Spinal cord (tissue), 10 donors: Measurements from ENCODE around the gene NOL4L. TPM values are rescaled to one million over a fixed set of nuclear protein-coding genes. Genes with fewer than 3 reads are reported as not detected.

Source experiments
- DNase-seq, 6 donors: peaks; one replicate each; pipeline versions ENCODE4 v3.0.0 to v3.0.0-alpha.2; 2013 to 2015; ENCODE audit warnings: low spot score in 6 of 6, low read depth in 4 of 6
- H3K27ac ChIP-seq: one replicate; pipeline ENCODE4 v1.5.1; 2013; ENCODE audit warnings: low read depth, low read length, control low read depth
- H3K27me3 ChIP-seq: one replicate; pipeline ENCODE4 v1.6.1; 2013; ENCODE audit warnings: low read length; ENCODE audit not compliant: control insufficient read depth, insufficient read depth
- H3K36me3 ChIP-seq: one replicate; pipeline ENCODE4 v1.6.1; 2013; ENCODE audit warnings: low read length; ENCODE audit not compliant: control insufficient read depth, insufficient read depth
- H3K4me1 ChIP-seq: one replicate; pipeline ENCODE4 v1.6.1; 2013; ENCODE audit warnings: low read length; ENCODE audit not compliant: control insufficient read depth, insufficient read depth
- H3K4me3 ChIP-seq: one replicate; pipeline ENCODE4 v1.5.1; 2013; ENCODE audit warnings: low read depth, low read length, control low read depth
- H3K9me3 ChIP-seq: one replicate; pipeline ENCODE4 v1.6.1; 2013; ENCODE audit warnings: low read length; ENCODE audit not compliant: control insufficient read depth, insufficient read depth
- WGBS: methylation state at CpG from one replicate; pipeline ENCODE4 v1.1.5; 2013; ENCODE audit warnings: missing lambda C conversion rate; ENCODE audit not compliant: insufficient coverage; 5-methylcytosine and 5-hydroxymethylcytosine counted together
- polyA plus RNA-seq, 2 donors: library from polyadenylated mRNA; unstranded; fragments of 120-200 nt; gene quantifications; one replicate each; pipeline ENCODE4 v1.2.1, GENCODE V29; 2013; ENCODE audit not compliant: insufficient read length in 2 of 2
- total RNA-seq, 2 donors: library from RNA; depleted of rRNA in 1 of 2; stranded (reverse); fragments of 120-200 nt in 1 of 2; fragments of >200 nt in 1 of 2; gene quantifications; one replicate each; pipeline versions ENCODE4 v1.2.3 to v1.2.4, GENCODE V29; 2013 to 2014
- donor health status: healthy.

NOL4L gene
- total and polyA plus RNA-seq, 4 donors = 13.3 to 67.6 (median 44.5) TPM

DNA sequence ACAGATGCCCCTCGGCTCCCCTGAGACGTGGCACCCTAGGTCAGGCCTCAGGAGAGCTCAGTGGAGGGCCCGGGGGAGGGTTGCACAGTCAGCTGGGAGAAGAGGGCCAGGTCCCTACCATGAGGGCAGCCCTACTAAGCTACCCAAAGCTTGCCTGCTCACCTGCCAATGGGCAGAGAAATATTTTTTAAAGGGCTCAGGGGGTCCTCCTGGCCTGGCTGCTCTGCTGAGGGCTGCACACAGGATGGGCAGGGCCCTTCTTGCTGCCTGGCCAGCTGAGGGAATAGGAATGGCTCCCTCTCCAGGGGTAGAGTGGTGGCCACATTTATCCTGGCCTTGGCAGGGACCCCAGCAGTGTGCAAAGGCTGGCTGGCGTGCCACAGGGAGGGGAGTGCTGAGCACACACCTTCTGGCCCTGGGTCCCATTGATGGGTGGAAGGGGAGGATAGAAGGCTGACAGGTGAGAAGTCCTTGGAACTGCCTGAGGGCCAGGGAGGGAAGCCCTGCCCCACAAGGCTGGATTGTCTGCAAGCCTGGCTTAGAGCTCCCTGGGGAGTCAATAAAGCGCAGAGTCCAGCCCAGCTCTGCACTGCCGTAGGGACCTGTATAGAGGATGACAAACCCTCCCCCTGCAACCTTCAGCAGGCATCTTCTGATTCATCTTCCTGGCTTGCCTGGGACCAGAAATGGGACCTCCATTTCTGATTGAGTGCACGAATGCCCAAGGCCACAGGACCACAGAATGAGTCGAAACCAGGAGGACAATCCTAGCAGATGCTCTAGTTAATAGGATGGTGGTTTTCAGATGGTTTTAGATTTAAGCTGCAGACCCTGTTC is 62.1 kb downstream of the NOL4L start:
- no peaks in the 10 kb centered on the region for H3K9me3 ChIP-seq
- peak overlapping the region; percentile 25 for H3K27ac ChIP-seq
- whole genome bisulfite sequencing = 81% methylated on average over 6 of the region's 8 CpGs
- peaks cover 77% of the 10 kb centered on the region for H3K4me1 ChIP-seq
- peaks cover 36% of the 10 kb centered on the region for H3K36me3 ChIP-seq
- H3K27me3 ChIP-seq = no peaks in the 10 kb centered on the region
- H3K4me3 ChIP-seq = no peak overlapping the region
- DNase-seq = no peak

DNA sequence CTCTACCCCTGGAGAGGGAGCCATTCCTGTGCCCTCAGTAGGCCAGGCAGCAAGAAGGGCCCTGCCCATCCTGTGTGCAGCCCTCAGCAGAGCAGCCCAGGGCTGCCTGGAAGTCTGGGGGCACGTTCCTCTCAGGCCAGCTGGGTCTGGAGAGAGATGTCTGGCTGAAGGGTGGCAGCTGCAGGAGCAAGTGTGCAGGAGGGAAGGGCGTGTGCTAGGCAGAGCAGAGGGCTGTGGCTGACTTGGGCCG is 62.7 kb downstream of the NOL4L start:
- no peak for DNase-seq
- Histone ChIP-seq H3K9me3 (no peaks in the 10 kb centered on the region), H3K4me1 (peaks cover 77% of the 10 kb centered on the region), H3K36me3 (peaks cover 40% of the 10 kb centered on the region), H3K27ac (no peak overlapping the region), H3K4me3 (no peak overlapping the region), H3K27me3 (no peaks in the 10 kb centered on the region)
- WGBS = 57% methylated on average over 3 of the region's 3 CpGs

DNA sequence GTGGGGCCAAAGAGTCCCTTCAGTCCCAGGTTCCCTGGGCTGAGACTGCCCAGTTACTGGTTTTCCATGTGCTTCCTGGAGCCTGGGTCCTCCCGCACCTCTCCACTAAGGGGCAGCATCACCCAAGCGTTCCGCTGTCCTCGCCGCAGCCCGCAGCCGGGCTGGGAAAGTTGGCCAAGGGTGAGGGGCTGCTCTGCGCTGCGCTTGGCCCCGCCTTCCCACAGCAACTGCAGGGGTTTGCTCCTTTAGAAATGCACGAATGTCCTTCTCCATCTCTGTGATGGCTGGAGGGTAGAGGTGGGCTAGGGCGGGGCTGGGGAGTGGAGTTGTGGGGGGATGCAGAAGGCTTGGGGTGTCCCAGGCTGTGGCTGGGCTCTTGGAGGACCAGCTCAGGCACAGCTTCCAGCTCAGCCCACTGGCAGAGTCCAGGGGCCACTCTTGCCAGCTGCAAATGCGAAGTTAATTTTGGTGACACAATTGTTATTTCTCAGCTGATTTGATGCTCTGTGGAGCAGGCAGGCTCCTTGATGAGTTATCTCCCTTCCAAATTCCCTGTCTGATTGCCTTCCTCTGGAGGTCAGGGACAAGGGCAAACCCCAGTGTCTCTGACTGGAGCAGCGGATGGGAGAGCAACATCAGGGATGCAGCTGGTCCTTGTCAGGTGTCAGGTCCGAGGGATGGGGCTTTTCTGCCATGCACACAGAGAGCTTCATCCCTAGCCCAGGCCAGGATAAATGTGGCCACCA is 63.2 kb downstream of the NOL4L start:
- Histone ChIP-seq H3K4me3 (no peak overlapping the region), H3K27me3 (no peaks in the 10 kb centered on the region), H3K27ac (no peak overlapping the region), H3K4me1 (peaks cover 77% of the 10 kb centered on the region), H3K36me3 (peaks cover 44% of the 10 kb centered on the region), H3K9me3 (no peaks in the 10 kb centered on the region)
- peak in 3 of 6 donors; percentile 68 to 94 (median 92) for DNase-seq
- WGBS = 13% methylated on average over 14 of the region's 15 CpGs

DNA sequence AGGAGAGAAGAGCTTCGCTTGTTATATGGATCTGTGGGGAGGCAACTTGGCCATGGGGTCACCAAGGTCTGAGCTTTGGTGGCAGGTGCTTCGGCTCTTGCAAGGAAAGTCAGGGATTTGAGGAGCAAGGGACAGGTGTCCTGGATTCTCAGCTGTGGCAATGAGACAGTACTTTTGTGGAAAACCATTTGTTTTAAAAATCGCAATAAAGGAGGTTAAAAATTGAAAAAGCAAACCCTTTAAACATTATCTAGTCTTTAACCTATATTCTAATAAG is 64.3 kb downstream of the NOL4L start:
- Histone ChIP-seq H3K27me3 (no peaks in the 10 kb centered on the region), H3K36me3 (peaks cover 50% of the 10 kb centered on the region), H3K4me1 (peaks cover 83% of the 10 kb centered on the region), H3K27ac (no peak overlapping the region), H3K9me3 (no peaks in the 10 kb centered on the region), H3K4me3 (no peak overlapping the region)
- no peak for DNase-seq
- WGBS = 94% methylated on average over 2 of the region's 3 CpGs

DNA sequence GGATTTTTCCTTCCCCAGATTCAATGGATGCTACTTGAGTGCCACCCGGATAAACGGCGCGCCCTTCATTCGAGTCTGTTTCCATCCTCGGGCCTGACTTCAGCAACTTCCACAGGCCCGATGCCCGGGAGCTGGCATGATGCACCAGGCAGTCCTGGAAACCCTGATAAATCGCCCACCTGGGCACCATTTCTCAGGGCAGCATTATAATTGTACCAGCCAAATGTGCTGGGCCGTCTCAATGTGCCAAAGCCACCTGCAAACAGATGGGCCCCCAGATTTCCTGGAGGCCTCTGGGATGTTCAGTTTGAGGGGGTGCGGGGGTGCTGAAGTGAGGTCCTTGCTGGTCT is 65.8 kb downstream of the NOL4L start:
- peaks cover 73% of the 10 kb centered on the region for H3K4me1 ChIP-seq
- H3K9me3 ChIP-seq = no peaks in the 10 kb centered on the region
- WGBS = 68% methylated on average over 11 of the region's 11 CpGs
- peak in 1 of 6 donors; percentile 76 for DNase-seq
- H3K36me3 ChIP-seq = peaks cover 57% of the 10 kb centered on the region
- no peak overlapping the region for H3K4me3 ChIP-seq
- no peak overlapping the region for H3K27ac ChIP-seq
- H3K27me3 ChIP-seq = no peaks in the 10 kb centered on the region

DNA sequence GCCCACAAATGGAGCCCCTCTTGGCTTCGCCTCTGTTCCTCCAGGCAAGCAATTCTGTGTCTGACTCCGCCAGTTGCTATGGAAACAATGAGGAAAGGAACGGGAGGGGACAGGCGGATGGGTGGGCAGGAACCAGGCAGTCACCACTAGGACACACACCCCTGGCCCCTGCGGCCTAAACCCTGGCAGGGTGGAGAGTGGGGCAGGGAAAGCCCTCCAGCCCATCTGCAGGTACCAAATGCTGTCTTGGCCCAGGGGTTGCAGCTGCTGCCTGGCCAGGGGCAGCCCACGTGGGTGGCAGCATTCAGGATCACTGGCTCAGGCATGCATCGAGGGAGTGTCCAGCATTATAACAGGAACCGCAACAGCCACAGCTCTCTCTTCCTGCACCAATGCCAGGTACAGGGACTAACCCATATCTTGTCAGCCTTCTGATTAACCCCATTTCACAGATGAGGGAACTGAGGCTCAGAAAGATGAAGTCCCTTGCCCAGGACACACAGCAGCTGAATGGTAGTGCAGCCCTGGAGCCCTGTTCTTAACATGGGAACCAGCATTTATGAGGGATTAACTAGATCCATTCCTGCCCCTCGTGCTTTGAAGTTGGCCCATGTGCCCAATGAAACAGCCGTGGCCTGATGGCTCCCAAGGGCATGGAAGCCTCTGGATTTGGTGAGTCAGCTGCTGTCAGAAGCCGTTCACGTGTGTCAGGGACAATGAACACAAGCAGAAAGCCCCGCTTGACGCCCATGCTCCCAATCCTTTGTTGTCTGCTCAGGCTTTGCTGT is 66.3 kb downstream of the NOL4L start:
- DNase-seq = peak in 2 of 6 donors; percentile 71 to 80
- Histone ChIP-seq H3K9me3 (no peaks in the 10 kb centered on the region), H3K4me1 (peaks cover 68% of the 10 kb centered on the region), H3K27me3 (no peaks in the 10 kb centered on the region), H3K27ac (no peak overlapping the region), H3K36me3 (peaks cover 58% of the 10 kb centered on the region), H3K4me3 (no peak overlapping the region)
- 38% methylated on average over 14 of the region's 14 CpGs for WGBS

DNA sequence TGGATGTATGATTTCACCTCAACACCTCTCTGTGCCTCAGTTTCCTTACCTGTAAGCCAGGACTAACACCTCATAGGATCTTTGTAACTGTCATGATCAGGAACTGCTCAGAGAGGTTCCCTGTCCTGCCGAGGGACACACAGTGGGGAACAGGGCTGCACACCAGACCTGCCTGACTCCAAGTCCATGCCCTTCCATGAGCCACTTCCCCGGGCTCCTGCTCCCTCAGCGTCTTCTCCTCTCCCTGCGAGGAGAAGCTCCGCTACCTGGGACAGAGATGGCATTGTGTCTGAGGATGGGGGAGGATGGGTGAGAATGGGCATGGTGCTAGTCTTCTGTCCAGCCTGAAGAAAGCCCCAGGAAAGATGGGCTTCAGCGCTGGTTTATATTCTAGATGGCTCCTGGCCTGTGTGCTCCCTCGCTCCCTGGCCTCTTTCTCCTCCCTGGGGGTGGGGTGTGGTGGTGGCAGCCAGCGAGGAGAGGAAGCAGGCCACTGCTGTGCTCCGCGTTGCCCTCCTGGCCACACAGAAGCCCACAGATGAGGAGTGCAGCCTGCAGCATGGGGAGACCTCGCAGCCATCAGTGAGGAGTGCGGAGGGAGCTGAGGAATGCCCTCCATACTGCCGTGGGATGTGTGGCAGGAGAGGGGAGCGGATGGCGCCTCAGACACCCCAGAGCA is 67.1 kb downstream of the NOL4L start:
- Histone ChIP-seq H3K27me3 (no peaks in the 10 kb centered on the region), H3K9me3 (no peaks in the 10 kb centered on the region), H3K27ac (no peak overlapping the region), H3K36me3 (peaks cover 60% of the 10 kb centered on the region), H3K4me3 (no peak overlapping the region), H3K4me1 (peaks cover 60% of the 10 kb centered on the region)
- DNase-seq = no peak
- 36% methylated on average over 10 of the region's 15 CpGs for WGBS

DNA sequence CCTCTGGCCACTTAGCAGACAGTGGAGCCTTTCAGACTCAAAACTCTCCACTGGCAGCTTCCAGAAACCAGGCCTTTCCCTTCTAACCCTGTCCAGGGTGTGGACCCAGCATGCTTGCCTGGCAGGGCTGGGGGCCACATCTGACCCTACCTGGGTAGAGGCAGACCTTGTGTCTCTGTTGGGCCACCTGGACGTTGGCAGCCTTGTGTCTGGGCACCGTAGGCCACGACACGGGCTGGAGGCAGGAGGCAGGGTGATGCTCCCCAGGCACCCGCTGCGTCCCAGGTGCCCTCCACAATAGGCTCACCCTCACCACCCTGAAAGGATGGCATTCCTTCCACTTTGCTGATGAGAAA is 67.6 kb downstream of the NOL4L start:
- WGBS = 85% methylated on average over 3 of the region's 6 CpGs
- Histone ChIP-seq H3K4me3 (no peak overlapping the region), H3K4me1 (peaks cover 55% of the 10 kb centered on the region)

DNA sequence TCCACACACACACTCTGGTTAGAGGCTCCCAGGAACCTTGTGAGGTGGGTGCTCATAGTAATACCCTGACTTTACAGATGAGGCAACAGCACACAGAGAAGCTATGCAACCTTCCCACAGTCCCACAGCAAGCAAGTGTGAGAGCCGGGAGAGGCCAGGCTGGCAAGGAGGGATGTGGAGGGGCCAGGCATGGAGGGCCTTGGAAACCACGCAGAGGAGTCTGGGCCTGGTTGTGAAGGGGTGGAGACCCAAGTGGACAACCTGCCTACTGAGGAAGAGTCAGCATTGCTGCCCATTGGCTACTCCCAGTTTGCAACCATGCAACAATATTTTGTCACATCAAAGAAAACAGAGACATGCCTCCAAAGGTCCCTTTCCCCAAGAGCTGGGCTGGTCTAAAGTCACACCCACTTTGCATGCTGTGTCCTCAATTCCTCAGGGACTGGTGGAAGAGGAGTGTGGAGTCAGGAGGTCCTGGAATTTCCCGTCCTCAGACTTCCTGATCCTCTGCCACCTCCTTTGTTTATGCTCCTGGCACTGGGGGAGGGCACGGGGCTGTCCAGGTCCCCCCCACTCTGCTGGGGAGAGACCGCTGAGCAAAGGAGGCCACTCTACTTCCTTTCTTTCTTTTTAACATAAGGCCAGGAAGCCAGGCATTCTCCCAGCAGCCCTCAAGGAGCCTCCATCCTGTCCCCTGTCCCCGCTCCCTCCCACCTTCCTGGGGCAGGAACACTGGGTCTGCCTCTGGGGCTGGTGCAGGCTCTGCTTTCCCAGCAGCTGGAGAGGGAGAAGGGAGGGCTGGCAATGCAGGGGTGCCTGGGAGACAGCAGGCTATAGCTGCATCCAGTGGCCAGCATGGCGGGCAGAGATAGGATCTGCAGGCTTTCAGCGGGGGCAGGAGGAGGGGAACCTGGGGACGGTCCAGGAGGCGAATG is 68.3 kb downstream of the NOL4L start:
- peak in 1 of 6 donors; percentile 54 for DNase-seq
- WGBS = 40% methylated on average over 10 of the region's 10 CpGs
- Histone ChIP-seq H3K4me1 (peaks cover 48% of the 10 kb centered on the region), H3K9me3 (no peaks in the 10 kb centered on the region), H3K4me3 (no peak overlapping the region), H3K27me3 (no peaks in the 10 kb centered on the region), H3K36me3 (peaks cover 53% of the 10 kb centered on the region), H3K27ac (peak overlapping the region; percentile 45)

More for the DNA sequence above, 67.6 kb downstream of the NOL4L start:
- Histone ChIP-seq H3K27me3 (no peaks in the 10 kb centered on the region), H3K36me3 (peaks cover 54% of the 10 kb centered on the region), H3K9me3 (no peaks in the 10 kb centered on the region), H3K27ac (peak overlapping the region; percentile 45)
- DNase-seq = no peak
